GM23338 (cell line): ENCODE results near the gene DTHD1. TPM values are rescaled to one million over a fixed set of nuclear protein-coding genes. Genes with fewer than 3 reads are reported as not detected.

ENCODE experiments used
- ATAC-seq: fragments of 200-7000 bp; cut with Tn5 transposase; 3 replicates; pipeline ENCODE4 v1.9.1; 2020
- DNase-seq: peaks from one replicate; pipeline ENCODE4 v3.0.0-alpha.2; 2015; ENCODE audit warnings: low spot score
- H2AFZ ChIP-seq: fragments of 200-600 bp; sonication (generic); 2 replicates; pipeline ENCODE4 v1.8.0; 2016; ENCODE audit warnings: antibody characterized with exemption, mild to moderate bottlenecking, moderate library complexity
- H3F3A ChIP-seq: fragments of 200-600 bp; sonication (generic); replicated peaks from 2 replicates; pipeline ENCODE4 v1.8.0; 2017; ENCODE audit warnings: antibody characterized with exemption, mixed run types, low read depth
- H3K27ac ChIP-seq: fragments of 200-600 bp; sonication (generic); 2 replicates; pipeline ENCODE4 v1.6.1; 2016; ENCODE audit warnings: low read depth
- H3K27me3 ChIP-seq: fragments of 200-600 bp; sonication (generic); 2 replicates; pipeline ENCODE4 v1.8.0; 2016; ENCODE audit warnings: mild to moderate bottlenecking, mixed run types, moderate library complexity; ENCODE audit not compliant: insufficient read depth
- H3K36me3 ChIP-seq: fragments of 200-600 bp; sonication (generic); 2 replicates; pipeline ENCODE4 v1.8.0; 2016; ENCODE audit warnings: mild to moderate bottlenecking; ENCODE audit not compliant: insufficient read depth
- H3K4me1 ChIP-seq: fragments of 200-600 bp; sonication (generic); 2 replicates; pipeline ENCODE4 v1.8.0; 2016; ENCODE audit warnings: mild to moderate bottlenecking, moderate library complexity; ENCODE audit not compliant: insufficient read depth
- H3K4me2 ChIP-seq: fragments of 200-600 bp; sonication (generic); 2 replicates; pipeline ENCODE4 v1.7.1; 2017; ENCODE audit warnings: mixed run types
- H3K4me3 ChIP-seq: fragments of 200-600 bp; sonication (generic); 2 replicates; pipeline ENCODE4 v1.6.1; 2016; ENCODE audit warnings: mixed run types
- H3K79me2 ChIP-seq: fragments of 200-600 bp; sonication (generic); replicated peaks from 2 replicates; pipeline ENCODE4 v1.8.0; 2017; ENCODE audit warnings: mild to moderate bottlenecking; ENCODE audit not compliant: insufficient read depth
- H3K9me2 ChIP-seq: fragments of 200-600 bp; sonication (generic); 2 replicates; pipeline ENCODE4 v1.8.0; 2017; ENCODE audit not compliant: insufficient read depth
- H4K20me1 ChIP-seq: fragments of 200-600 bp; sonication (generic); replicated peaks from 2 replicates; pipeline ENCODE4 v1.8.0; 2017; ENCODE audit warnings: mild to moderate bottlenecking; ENCODE audit not compliant: insufficient read depth
- H3K27ac Mint-ChIP-seq: 2 replicates; pipeline ENCODE4 v1.8.0; 2020; ENCODE audit warnings: inconsistent platforms, mild to moderate bottlenecking, moderate library complexity, mixed read lengths
- H3K27me3 Mint-ChIP-seq: 3 replicates; pipeline ENCODE4 v1.8.0; 2022; ENCODE audit warnings: low read depth, mild to moderate bottlenecking, moderate library complexity, mixed read lengths, inconsistent platforms; ENCODE audit not compliant: insufficient read depth, poor library complexity
- H3K36me3 Mint-ChIP-seq: 3 replicates; pipeline ENCODE4 v1.8.0; 2021; ENCODE audit warnings: low read depth, mild to moderate bottlenecking, inconsistent platforms, moderate library complexity, mixed read lengths
- H3K4me1 Mint-ChIP-seq: 3 replicates; pipeline ENCODE4 v1.8.0; 2020; ENCODE audit warnings: mild to moderate bottlenecking, inconsistent platforms, mixed read lengths
- H3K4me3 Mint-ChIP-seq: 3 replicates; pipeline ENCODE4 v1.8.0; 2021; ENCODE audit warnings: moderate library complexity, mild to moderate bottlenecking, inconsistent platforms, mixed read lengths
- H3K9me3 Mint-ChIP-seq: 3 replicates; pipeline ENCODE4 v1.8.0; 2020; ENCODE audit warnings: moderate library complexity, mild to moderate bottlenecking, inconsistent platforms, mixed read lengths
- CREB1 ChIP-seq: fragments of 250-450 bp; sonication (Bioruptor Pico); IDR thresholded peaks from 2 replicates; pipeline ENCODE4 v1.5.0; 2020; ENCODE audit warnings: low read depth, mild to moderate bottlenecking, moderate library complexity
- CTCF ChIP-seq, 2 experiments: fragments of 200-600 bp in 1 of 2; sonication (generic) in 1 of 2; conservative IDR thresholded peaks; 2 replicates each; pipeline versions ENCODE4 v1.5.1 to v1.6.1; 2016 to 2017; ENCODE audit warnings: antibody characterized with exemption in 2 of 2, low read depth in 2 of 2, mild to moderate bottlenecking in 2 of 2, moderate library complexity in 1 of 2
- EZH2 ChIP-seq: fragments of 200-600 bp; sonication (generic); IDR thresholded peaks from one replicate; pipeline ENCODE4 v1.8.0; 2017; ENCODE audit warnings: antibody characterized with exemption, mild to moderate bottlenecking, low read depth; ENCODE audit not compliant: unreplicated experiment
- EZH2phosphoT487 ChIP-seq: fragments of 200-600 bp; sonication (generic); IDR thresholded peaks from one replicate; pipeline ENCODE4 v1.8.1; 2018; ENCODE audit warnings: antibody characterized with exemption; ENCODE audit not compliant: unreplicated experiment
- JUNB ChIP-seq: IDR thresholded peaks from one replicate; pipeline ENCODE4 v1.6.1; 2016; ENCODE audit warnings: antibody characterized with exemption; ENCODE audit not compliant: unreplicated experiment
- NANOG ChIP-seq: IDR thresholded peaks from 2 replicates; pipeline ENCODE4 v1.6.1; 2016; ENCODE audit warnings: antibody characterized with exemption, borderline replicate concordance
- POLR2AphosphoS5 ChIP-seq: IDR thresholded peaks from 2 replicates; pipeline ENCODE4 v1.6.1; 2016; ENCODE audit warnings: antibody characterized with exemption, low read depth
- REST ChIP-seq: IDR thresholded peaks from one replicate; pipeline ENCODE4 v1.6.1; 2018; ENCODE audit warnings: antibody characterized with exemption; ENCODE audit not compliant: unreplicated experiment
- STAT1 ChIP-seq: IDR thresholded peaks from one replicate; pipeline ENCODE4 v1.6.1; 2016; ENCODE audit warnings: antibody characterized with exemption; ENCODE audit not compliant: unreplicated experiment
- ZNF114 ChIP-seq: fragments of 250-450 bp; sonication (Bioruptor Pico); IDR thresholded peaks from 2 replicates; pipeline ENCODE4 v1.5.0; 2020; ENCODE audit warnings: mild to moderate bottlenecking, moderate library complexity
- ZNF331 ChIP-seq: fragments of 250-450 bp; sonication (Bioruptor Pico); IDR thresholded peaks from 2 replicates; pipeline ENCODE4 v1.5.0; 2020; ENCODE audit warnings: low read depth, mild to moderate bottlenecking, moderate library complexity
- polyA plus RNA-seq: library from polyadenylated mRNA; unstranded; fragments of >200 nt; fragmentation: Nextera tagmentation; extraction: Ambion mirVana; gene quantifications from 2 replicates; pipeline ENCODE4 v1.2.1, GENCODE V29; 2016
- total RNA-seq: library from RNA; depleted of rRNA; stranded (reverse); fragments of >200 nt; shearing (Covaris generic); gene quantifications from 2 replicates; pipeline ENCODE4 v1.2.3, GENCODE V29; 2014
- TF ChIP-seq, protein P1 (sequence below): IDR thresholded peaks from 2 replicates; pipeline ENCODE4 v1.6.1; 2016; ENCODE audit warnings: antibody characterized with exemption
- TF ChIP-seq, protein P2 (sequence below): fragments of 250-450 bp; sonication (Bioruptor Pico); IDR thresholded peaks from 2 replicates; pipeline ENCODE4 v1.5.0; 2020; ENCODE audit warnings: mild to moderate bottlenecking, moderate library complexity

DTHD1 gene
- total and polyA plus RNA-seq, 2 experiments from 2014 or later, result not detected

DNA sequence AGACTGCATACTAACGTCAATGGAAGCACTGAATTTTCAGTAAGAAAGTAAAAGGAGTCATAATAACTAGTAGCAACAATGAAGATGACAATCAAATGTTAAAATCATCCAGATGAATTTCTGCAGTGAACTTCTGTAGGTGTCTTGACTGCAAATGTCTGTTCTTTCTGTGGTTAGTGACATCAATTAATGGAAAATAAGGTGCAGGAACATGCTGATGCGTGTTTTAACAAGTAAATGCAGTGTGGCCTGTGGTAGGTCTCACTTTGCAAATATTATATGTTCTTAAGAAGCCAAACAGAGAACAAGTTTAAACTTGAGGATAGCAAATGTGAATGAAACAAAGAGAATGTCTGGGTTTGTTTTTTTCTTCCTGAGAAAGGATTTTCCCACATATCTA is 2.6 kb upstream of the DTHD1 start:
- Histone ChIP-seq H4K20me1 (no peaks in the 10 kb centered on the region), H3F3A (no peaks in the 10 kb centered on the region), H2AFZ (no peak overlapping the region), H3K79me2 (no peaks in the 10 kb centered on the region), H3K9me2 (no peaks in the 10 kb centered on the region), H3K4me2 (no peak overlapping the region), H3K27ac (no peak overlapping the region), H3K36me3 (no peaks in the 10 kb centered on the region), H3K27me3 (no peaks in the 10 kb centered on the region), H3K4me1 (no peaks in the 10 kb centered on the region), H3K4me3 (no peak overlapping the region)
- TF ChIP-seq NANOG (no peak), CREB1 (no peak), ZNF331 (CRISPR knock-in tag) (no peak), ZNF114 (CRISPR knock-in tag) (no peak), POLR2AphosphoS5 (no peak), EZH2phosphoT487 (no peak), REST (no peak), STAT1 (no peak), EZH2 (no peak), CTCF (conservative IDR thresholded peaks at IDR 0.05; ENCODE audit: low read depth in 2 of 2) (no peak), JUNB (no peak)
- TF ChIP-seq, protein P1, sequence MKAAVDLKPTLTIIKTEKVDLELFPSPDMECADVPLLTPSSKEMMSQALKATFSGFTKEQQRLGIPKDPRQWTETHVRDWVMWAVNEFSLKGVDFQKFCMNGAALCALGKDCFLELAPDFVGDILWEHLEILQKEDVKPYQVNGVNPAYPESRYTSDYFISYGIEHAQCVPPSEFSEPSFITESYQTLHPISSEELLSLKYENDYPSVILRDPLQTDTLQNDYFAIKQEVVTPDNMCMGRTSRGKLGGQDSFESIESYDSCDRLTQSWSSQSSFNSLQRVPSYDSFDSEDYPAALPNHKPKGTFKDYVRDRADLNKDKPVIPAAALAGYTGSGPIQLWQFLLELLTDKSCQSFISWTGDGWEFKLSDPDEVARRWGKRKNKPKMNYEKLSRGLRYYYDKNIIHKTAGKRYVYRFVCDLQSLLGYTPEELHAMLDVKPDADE, result no peak
- TF ChIP-seq, protein P2, sequence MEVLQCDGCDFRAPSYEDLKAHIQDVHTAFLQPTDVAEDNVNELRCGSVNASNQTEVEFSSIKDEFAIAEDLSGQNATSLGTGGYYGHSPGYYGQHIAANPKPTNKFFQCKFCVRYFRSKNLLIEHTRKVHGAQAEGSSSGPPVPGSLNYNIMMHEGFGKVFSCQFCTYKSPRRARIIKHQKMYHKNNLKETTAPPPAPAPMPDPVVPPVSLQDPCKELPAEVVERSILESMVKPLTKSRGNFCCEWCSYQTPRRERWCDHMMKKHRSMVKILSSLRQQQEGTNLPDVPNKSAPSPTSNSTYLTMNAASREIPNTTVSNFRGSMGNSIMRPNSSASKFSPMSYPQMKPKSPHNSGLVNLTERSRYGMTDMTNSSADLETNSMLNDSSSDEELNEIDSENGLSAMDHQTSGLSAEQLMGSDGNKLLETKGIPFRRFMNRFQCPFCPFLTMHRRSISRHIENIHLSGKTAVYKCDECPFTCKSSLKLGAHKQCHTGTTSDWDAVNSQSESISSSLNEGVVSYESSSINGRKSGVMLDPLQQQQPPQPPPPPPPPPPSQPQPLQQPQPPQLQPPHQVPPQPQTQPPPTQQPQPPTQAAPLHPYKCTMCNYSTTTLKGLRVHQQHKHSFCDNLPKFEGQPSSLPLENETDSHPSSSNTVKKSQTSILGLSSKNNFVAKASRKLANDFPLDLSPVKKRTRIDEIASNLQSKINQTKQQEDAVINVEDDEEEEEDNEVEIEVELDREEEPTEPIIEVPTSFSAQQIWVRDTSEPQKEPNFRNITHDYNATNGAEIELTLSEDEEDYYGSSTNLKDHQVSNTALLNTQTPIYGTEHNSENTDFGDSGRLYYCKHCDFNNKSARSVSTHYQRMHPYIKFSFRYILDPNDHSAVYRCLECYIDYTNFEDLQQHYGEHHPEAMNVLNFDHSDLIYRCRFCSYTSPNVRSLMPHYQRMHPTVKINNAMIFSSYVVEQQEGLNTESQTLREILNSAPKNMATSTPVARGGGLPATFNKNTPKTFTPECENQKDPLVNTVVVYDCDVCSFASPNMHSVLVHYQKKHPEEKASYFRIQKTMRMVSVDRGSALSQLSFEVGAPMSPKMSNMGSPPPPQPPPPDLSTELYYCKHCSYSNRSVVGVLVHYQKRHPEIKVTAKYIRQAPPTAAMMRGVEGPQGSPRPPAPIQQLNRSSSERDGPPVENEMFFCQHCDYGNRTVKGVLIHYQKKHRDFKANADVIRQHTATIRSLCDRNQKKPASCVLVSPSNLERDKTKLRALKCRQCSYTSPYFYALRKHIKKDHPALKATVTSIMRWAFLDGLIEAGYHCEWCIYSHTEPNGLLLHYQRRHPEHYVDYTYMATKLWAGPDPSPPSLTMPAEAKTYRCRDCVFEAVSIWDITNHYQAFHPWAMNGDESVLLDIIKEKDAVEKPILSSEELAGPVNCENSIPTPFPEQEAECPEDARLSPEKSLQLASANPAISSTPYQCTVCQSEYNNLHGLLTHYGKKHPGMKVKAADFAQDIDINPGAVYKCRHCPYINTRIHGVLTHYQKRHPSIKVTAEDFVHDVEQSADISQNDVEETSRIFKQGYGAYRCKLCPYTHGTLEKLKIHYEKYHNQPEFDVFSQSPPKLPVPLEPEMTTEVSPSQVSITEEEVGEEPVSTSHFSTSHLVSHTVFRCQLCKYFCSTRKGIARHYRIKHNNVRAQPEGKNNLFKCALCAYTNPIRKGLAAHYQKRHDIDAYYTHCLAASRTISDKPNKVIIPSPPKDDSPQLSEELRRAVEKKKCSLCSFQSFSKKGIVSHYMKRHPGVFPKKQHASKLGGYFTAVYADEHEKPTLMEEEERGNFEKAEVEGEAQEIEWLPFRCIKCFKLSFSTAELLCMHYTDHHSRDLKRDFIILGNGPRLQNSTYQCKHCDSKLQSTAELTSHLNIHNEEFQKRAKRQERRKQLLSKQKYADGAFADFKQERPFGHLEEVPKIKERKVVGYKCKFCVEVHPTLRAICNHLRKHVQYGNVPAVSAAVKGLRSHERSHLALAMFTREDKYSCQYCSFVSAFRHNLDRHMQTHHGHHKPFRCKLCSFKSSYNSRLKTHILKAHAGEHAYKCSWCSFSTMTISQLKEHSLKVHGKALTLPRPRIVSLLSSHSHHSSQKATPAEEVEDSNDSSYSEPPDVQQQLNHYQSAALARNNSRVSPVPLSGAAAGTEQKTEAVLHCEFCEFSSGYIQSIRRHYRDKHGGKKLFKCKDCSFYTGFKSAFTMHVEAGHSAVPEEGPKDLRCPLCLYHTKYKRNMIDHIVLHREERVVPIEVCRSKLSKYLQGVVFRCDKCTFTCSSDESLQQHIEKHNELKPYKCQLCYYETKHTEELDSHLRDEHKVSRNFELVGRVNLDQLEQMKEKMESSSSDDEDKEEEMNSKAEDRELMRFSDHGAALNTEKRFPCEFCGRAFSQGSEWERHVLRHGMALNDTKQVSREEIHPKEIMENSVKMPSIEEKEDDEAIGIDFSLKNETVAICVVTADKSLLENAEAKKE (CRISPR knock-in tag), result no peak
- DNase-seq (no peak), ATAC-seq (no peak)
- Mint-ChIP-seq H3K9me3 (no peaks in the 10 kb centered on the region), H3K36me3 (no peaks in the 10 kb centered on the region), H3K27me3 (no peaks in the 10 kb centered on the region), H3K27ac (no peak overlapping the region), H3K4me3 (no peak overlapping the region), H3K4me1 (peaks cover 5% of the 10 kb centered on the region; the same call in 2 of the 3 replicates)
